GM21723 (cell line): Measurements from ENCODE around the gene CEP350.
"Not testable (repeated sequence)": the region's sequence is repeated elsewhere in the genome, so short reads cannot be mapped to it uniquely, and the experiment has no call there.

Experiments
- ATAC-seq: cut with Tn5 transposase; IDR thresholded peaks from one replicate; pipeline ENCODE4 v1.9.1; 2021; ENCODE audit warnings: mild to moderate bottlenecking, moderate library complexity; ENCODE audit not compliant: unreplicated experiment

Gene CEP350

GRCh38 chr1:179978199-179979079 is 23.8 kb downstream of the CEP350 start:
- ATAC-seq: no peak

GRCh38 chr1:179984101-179984500 is 29.5 kb downstream of the CEP350 start:
- no peak for ATAC-seq

- no peak for ATAC-seq
These were observed 30.3 kb downstream of the CEP350 start for GRCh38 chr1:179984942-179985341.

- no peak for ATAC-seq
These were observed 36.2 kb downstream of the CEP350 start for GRCh38 chr1:179990847-179991246.

GRCh38 chr1:179995576-179995975 is 41.0 kb downstream of the CEP350 start:
- ATAC-seq: no peak

- ATAC-seq: peak; percentile 68
These were observed 41.5 kb downstream of the CEP350 start for GRCh38 chr1:179996099-179996498.

- ATAC-seq: no peak
These were observed 46.0 kb downstream of the CEP350 start for GRCh38 chr1:180000575-180000974.

- no peak for ATAC-seq
These were observed 47.8 kb downstream of the CEP350 start for GRCh38 chr1:180002437-180002836.

- peak; percentile 82 for ATAC-seq
These were observed 48.6 kb downstream of the CEP350 start for GRCh38 chr1:180003026-180003695.

- ATAC-seq: not testable (repeated sequence)
These were observed 52.2 kb downstream of the CEP350 start for GRCh38 chr1:180006762-180007161.

- ATAC-seq: no peak
These were observed 65.4 kb downstream of the CEP350 start for GRCh38 chr1:180020017-180020416.

- no peak for ATAC-seq
These were observed 71.9 kb downstream of the CEP350 start for GRCh38 chr1:180026556-180026955.

- ATAC-seq: no peak
These were observed 73.4 kb downstream of the CEP350 start for GRCh38 chr1:180027949-180028445.

GRCh38 chr1:180028864-180029263 is 74.3 kb downstream of the CEP350 start:
- ATAC-seq: no peak

- ATAC-seq: no peak
These were observed 75.0 kb downstream of the CEP350 start for GRCh38 chr1:180029524-180030135.

- ATAC-seq: no peak
These were observed 77.1 kb downstream of the CEP350 start for GRCh38 chr1:180031664-180032063.

GRCh38 chr1:180033390-180033789 is 78.8 kb downstream of the CEP350 start:
- no peak for ATAC-seq

- no peak for ATAC-seq
These were observed 85.4 kb downstream of the CEP350 start for GRCh38 chr1:180040034-180040433.

GRCh38 chr1:180041582-180041981 is 87.0 kb downstream of the CEP350 start:
- ATAC-seq: no peak

- no peak for ATAC-seq
These were observed 88.5 kb downstream of the CEP350 start for GRCh38 chr1:180042988-180043622.

GRCh38 chr1:180043785-180044184 is 89.2 kb downstream of the CEP350 start:
- ATAC-seq: no peak
